Pancreas (tissue), 10 donors: Measurements from ENCODE around the gene ANXA4. TPM values are rescaled to one million over a fixed set of nuclear protein-coding genes. Genes with fewer than 3 reads are reported as not detected.
"Not testable (repeated sequence)": the region's sequence is repeated elsewhere in the genome, so short reads cannot be mapped to it uniquely, and the experiment has no call there.

Experiments used
- ATAC-seq, 4 donors: fragments of 200-7000 bp; cut with Tn5 transposase; one replicate each; pipeline versions ENCODE4 v1.8.0 to v1.9.1; 2020; ENCODE audit warnings: mild to moderate bottlenecking in 4 of 4, moderate library complexity in 4 of 4
- DNase-seq, 6 donors: peaks; one replicate each; pipeline ENCODE4 v3.0.0-alpha.2; 2020
- FAIRE-seq: peaks from 2 replicates; lab custom pipeline; 2012; peaks lifted over from hg19 to GRCh38; lab: Jason Lieb, UNC
- H3K27ac ChIP-seq, 4 donors: fragments of 200-600 bp; sonication (generic); 1 replicate in 3 of 4; 2 replicates in 1 of 4; pipeline versions ENCODE4 v1.5.0 to v1.8.0; 2020
- H3K27me3 ChIP-seq, 4 donors: fragments of 200-600 bp; one replicate each; pipeline ENCODE4 v1.8.0; 2021
- H3K36me3 ChIP-seq, 3 donors: fragments of 200-600 bp; sonication (generic) in 1 of 3; one replicate each; pipeline versions ENCODE4 v1.5.0 to v1.8.0; 2020 to 2021
- H3K4me1 ChIP-seq, 3 donors: fragments of 200-600 bp; one replicate each; pipeline ENCODE4 v1.8.0; 2021
- H3K4me3 ChIP-seq, 4 donors: fragments of 200-600 bp; sonication (generic) in 2 of 4; one replicate each; pipeline versions ENCODE4 v1.5.0 to v1.8.0; 2020 to 2021
- H3K9me3 ChIP-seq, 4 donors: fragments of 200-600 bp; one replicate each; pipeline ENCODE4 v1.8.0; 2021
- CTCF ChIP-seq, 4 donors: fragments of 200-600 bp; sonication (generic) in 3 of 4; IDR thresholded peaks; one replicate each; pipeline versions ENCODE4 v1.5.0 to v1.8.0; 2021; ENCODE audit warnings: antibody characterized with exemption in 4 of 4
- WGBS, 2 donors: extraction: QIAGEN DNeasy Blood & Tissue Kit; methylation state at CpG; one replicate each; pipeline ENCODE4 v1.1.7; 2013; 5-methylcytosine and 5-hydroxymethylcytosine counted together
- intact Hi-C, 3 donors: fragments of 100-400 bp; cut with DNase I; formaldehyde crosslinking; loops; one replicate each; pipeline versions ENCODE4 v1.11.1 to v1.14.2; 2022
- polyA plus RNA-seq, 2 donors: library from polyadenylated mRNA; stranded (reverse); fragments of 200-250 nt; gene quantifications; one replicate each; pipeline ENCODE4 v1.2.3, GENCODE V29; 2013
- total RNA-seq, 6 donors: library from RNA; stranded (reverse); fragmentation: NEBNext Ultra II Directional in 4 of 6; extraction: Animal tissue kit (Norgen Biotek cat#: 25700) in 4 of 6; gene quantifications; one replicate each; pipeline versions ENCODE4 v1.2.1 to v1.2.4, GENCODE V29; 2021 to 2023
- donor health status: healthy with polysubstance abuse.
- donor health status: DM: no; HTN: no; CAD: no; lungs with moderate emphysema.
- donor health status: DM: no; HTN: no; CAD: no.
- donor health status: control.
- donor health status: control.
- donor health status: Bipolar disorder and iron deficiency.
- donor health status: DM: yes; HTN: yes; CAD: no.
- donor health status: DM: no; HTN: no; CAD: no.
- donor health status: DM: no; HTN: no; CAD: no.
- donor health status: DM: yes; HTN: yes; CAD: no.

The ANXA4 gene
- total and polyA plus RNA-seq, 8 donors: 215 to 762 (median 463) TPM

- DNase-seq (no peak), ATAC-seq (peak in 2 of 4 donors; percentile 6 to 15), FAIRE-seq (no peak)
- WGBS, 2 donors: 58 to 59% methylated on average over 3 of the region's 3 CpGs
- no peak for TF ChIP-seq CTCF (IDR thresholded peaks at IDR 0.05)
- H3K36me3 ChIP-seq: peaks cover 0 to 6% (median 4%) of the 10 kb centered on the region in 3 donors
- H3K27me3 ChIP-seq: no peaks in the 10 kb centered on the region
- intact Hi-C loops: no loop called here
- H3K4me1 ChIP-seq: peaks cover 0 to 16% (median 12%) of the 10 kb centered on the region in 3 donors
- H3K4me3 ChIP-seq: no peak overlapping the region
- H3K27ac ChIP-seq: peak overlapping the region in 3 of 4 donors; percentile 38 to 72 (median 70)
- H3K9me3 ChIP-seq: no peaks in the 10 kb centered on the region
Measured at GRCh38 chr2:69797836-69798289, 55.9 kb downstream of the ANXA4 start.

- 30 to 36% methylated on average over 7 of the region's 7 CpGs for WGBS, 2 donors
- DNase-seq (no peak), FAIRE-seq (no peak), ATAC-seq (peak; percentile 49 to 66 (median 60))
- H3K36me3 ChIP-seq: peaks cover 0 to 6% (median 4%) of the 10 kb centered on the region in 3 donors
- no peaks in the 10 kb centered on the region for H3K9me3 ChIP-seq
- intact Hi-C loops: no loop called here
- no peaks in the 10 kb centered on the region for H3K27me3 ChIP-seq
- H3K27ac ChIP-seq: peak overlapping the region; percentile 36 to 72 (median 60)
- peak overlapping the region in 1 of 4 donors; percentile 8 for H3K4me3 ChIP-seq
- TF ChIP-seq CTCF (IDR thresholded peaks at IDR 0.05): no peak
- peaks cover 0 to 16% (median 12%) of the 10 kb centered on the region in 3 donors for H3K4me1 ChIP-seq
Measured at GRCh38 chr2:69798290-69798908, 56.5 kb downstream of the ANXA4 start.

- TF ChIP-seq CTCF (IDR thresholded peaks at IDR 0.05): no peak
- DNase-seq (no peak), FAIRE-seq (no peak), ATAC-seq (peak in 3 of 4 donors; percentile 12 to 34 (median 26))
- Histone ChIP-seq H3K27me3 (no peaks in the 10 kb centered on the region), H3K27ac (peak overlapping the region; percentile 36 to 72 (median 60)), H3K4me1 (peaks cover 0 to 16% (median 12%) of the 10 kb centered on the region in 3 donors), H3K4me3 (peak overlapping the region in 1 of 4 donors; percentile 8), H3K9me3 (no peaks in the 10 kb centered on the region), H3K36me3 (peaks cover 0 to 1% (median 0%) of the 10 kb centered on the region in 3 donors)
- intact Hi-C loops: no loop called here
- WGBS, 2 donors: 29 to 37% methylated on average over 4 of the region's 4 CpGs
Measured at GRCh38 chr2:69798909-69799526, 57.1 kb downstream of the ANXA4 start.

GRCh38 chr2:69801745-69802290 lies 59.9 kb downstream of the ANXA4 start:
- intact Hi-C loops: no loop called here
- 92 to 100% methylated on average over 1 of the region's 1 CpG for WGBS, 2 donors
- FAIRE-seq: no peak
- H3K9me3 ChIP-seq: no peaks in the 10 kb centered on the region
- no peak for TF ChIP-seq CTCF (IDR thresholded peaks at IDR 0.05)
- H3K4me3 ChIP-seq: no peak overlapping the region
- no peak for ATAC-seq
- H3K27ac ChIP-seq: peak overlapping the region in 1 of 4 donors; percentile 4
- H3K4me1 ChIP-seq: peaks cover 0 to 16% (median 12%) of the 10 kb centered on the region in 3 donors
- H3K27me3 ChIP-seq: no peaks in the 10 kb centered on the region
- H3K36me3 ChIP-seq: peaks cover 0 to 11% (median 0%) of the 10 kb centered on the region in 3 donors
- no peak for DNase-seq

- ATAC-seq, intact Hi-C loops, H3K27ac ChIP-seq, H3K27me3 ChIP-seq, H3K9me3 ChIP-seq, DNase-seq, FAIRE-seq, H3K4me3 ChIP-seq: not testable (repeated sequence)
- 83 to 88% methylated on average over 4 of the region's 4 CpGs for WGBS, 2 donors
- peaks cover 0 to 16% (median 12%) of the 10 kb centered on the region in 3 donors for H3K4me1 ChIP-seq
- H3K36me3 ChIP-seq: peaks cover 0 to 22% (median 0%) of the 10 kb centered on the region in 3 donors
Measured at GRCh38 chr2:69802781-69803367, 60.9 kb downstream of the ANXA4 start.
